Neutrophil (primary cell): Measurements from ENCODE around the gene CACTIN.

ENCODE experiments used
- H3K27ac ChIP-seq: fragments of 200-600 bp; sonication (generic); 2 replicates; pipeline ENCODE4 v1.5.1; 2016; ENCODE audit warnings: mild to moderate bottlenecking, moderate library complexity
- H3K27me3 ChIP-seq: fragments of 200-600 bp; sonication (generic); 2 replicates; pipeline ENCODE4 v1.6.0; 2016; ENCODE audit warnings: mild to moderate bottlenecking
- H3K36me3 ChIP-seq: fragments of 200-600 bp; sonication (generic); 2 replicates; pipeline ENCODE4 v1.5.1; 2017
- H3K4me1 ChIP-seq, 2 experiments: fragments of 200-600 bp in 1 of 2; sonication (generic) in 1 of 2; 1 replicate in 1 of 2; 2 replicates in 1 of 2; pipeline versions ENCODE4 v1.5.1 to v1.6.1; 2013 to 2016; ENCODE audit warnings: low read depth in 1 of 2, low read length in 1 of 2, mild to moderate bottlenecking in 1 of 2, moderate library complexity in 1 of 2; ENCODE audit not compliant: control insufficient read depth in 1 of 2, insufficient read depth in 1 of 2
- H3K4me3 ChIP-seq, 2 experiments: fragments of 200-600 bp in 1 of 2; sonication (generic) in 1 of 2; 1 replicate in 1 of 2; 2 replicates in 1 of 2; pipeline ENCODE4 v1.5.1; 2013 to 2016; ENCODE audit warnings: low read depth in 1 of 2, low read length in 1 of 2, mild to moderate bottlenecking in 1 of 2, moderate library complexity in 1 of 2
- H3K9me3 ChIP-seq: fragments of 200-600 bp; sonication (generic); 2 replicates; pipeline ENCODE4 v1.5.1; 2016
- TF ChIP-seq, protein P1 (sequence below): fragments of 200-600 bp; sonication (generic); IDR thresholded peaks from 2 replicates; pipeline ENCODE4 v1.5.1; 2016; ENCODE audit warnings: antibody characterized with exemption

The CACTIN gene

DNA sequence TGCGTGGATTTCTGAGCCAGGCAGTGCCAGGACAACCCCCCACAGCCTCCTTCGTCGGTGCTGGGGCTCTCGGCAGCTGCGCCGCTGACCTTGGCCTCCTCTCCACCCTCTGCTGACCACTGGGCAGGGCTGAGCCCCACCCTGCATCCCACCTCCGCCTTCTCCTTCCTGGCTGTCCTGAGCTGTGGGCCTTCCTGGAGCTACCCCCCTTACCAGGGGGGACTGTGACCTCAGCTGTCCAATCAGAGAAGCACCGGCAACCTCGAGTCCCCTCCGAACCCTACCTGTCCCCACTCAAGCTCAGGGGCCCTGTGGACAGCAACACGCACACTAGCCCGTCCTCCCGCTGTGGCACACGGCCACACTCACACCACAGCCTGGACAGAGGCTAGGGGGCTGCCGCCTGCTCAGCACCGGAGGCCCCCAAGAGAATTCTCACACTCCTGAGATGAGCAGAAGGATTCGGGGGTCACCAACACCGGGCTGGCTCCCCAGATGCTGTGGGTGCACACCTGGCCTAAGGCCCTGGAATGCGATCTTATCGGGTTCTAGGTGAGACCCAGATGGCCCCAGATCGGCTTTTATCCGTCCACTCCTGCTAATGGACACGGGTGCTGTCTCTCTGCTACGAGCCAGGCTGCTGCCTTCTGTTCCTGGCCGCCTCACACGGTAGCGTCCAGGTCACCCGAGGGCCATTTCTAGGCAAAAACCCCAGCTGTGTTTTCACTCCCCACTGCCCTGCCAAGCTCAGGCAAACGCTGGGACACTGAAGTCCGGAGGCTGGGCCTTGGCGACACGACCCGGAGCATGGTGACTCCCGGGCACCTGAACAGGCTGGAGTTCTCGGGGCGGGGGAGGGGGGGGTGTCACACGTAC lies 32.5 kb upstream of the CACTIN start:
- no peak overlapping the region for H3K4me3 ChIP-seq

DNA sequence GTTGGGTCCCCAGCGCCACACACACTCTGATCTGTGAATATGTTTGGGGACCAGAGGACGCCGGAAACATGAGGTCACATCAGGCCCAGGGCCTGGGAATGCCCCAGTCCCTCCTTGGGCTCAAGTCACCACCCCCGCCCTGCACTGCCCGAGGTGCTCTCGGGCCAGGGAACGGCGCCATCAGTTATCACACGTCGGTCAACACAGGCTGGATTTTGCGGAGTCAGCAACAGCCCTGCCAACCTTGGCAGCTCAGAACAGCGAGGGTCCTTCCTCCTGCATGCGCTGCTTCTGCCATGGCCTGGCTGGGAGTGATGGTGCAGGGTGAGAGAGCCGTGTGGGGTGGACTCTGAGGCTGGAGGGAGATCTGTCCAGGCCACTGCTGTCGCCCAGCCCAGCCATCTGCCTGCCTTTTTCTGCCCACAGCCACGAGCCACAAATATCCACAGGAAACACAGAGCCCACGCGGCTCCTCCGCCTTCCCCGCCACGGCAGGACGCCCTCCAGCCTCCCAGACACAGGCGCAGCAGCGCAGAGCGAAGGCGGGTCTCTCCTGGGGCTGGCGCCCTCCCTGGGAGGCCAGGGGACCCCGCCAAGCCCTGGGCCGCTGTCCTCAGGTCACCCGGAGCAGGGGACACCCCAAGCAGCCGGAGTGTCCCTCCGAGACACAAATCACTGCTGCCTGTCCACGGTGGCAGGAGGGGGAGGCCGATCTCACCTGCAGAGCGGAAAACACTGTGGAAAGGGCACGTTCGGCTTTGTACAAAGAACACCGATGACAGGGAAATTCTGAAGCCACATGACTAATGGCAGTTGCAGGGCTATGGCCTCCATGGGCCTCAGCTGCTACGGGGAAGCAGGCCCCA lies 31.6 kb upstream of the CACTIN start:
- Histone ChIP-seq H3K27me3 (no peaks in the 10 kb centered on the region), H3K9me3 (no peaks in the 10 kb centered on the region), H3K27ac (no peak overlapping the region), H3K4me1 (no peaks in the 10 kb centered on the region), H3K4me3 (no peak overlapping the region), H3K36me3 (peaks cover 88% of the 10 kb centered on the region)
- TF ChIP-seq, protein P1, sequence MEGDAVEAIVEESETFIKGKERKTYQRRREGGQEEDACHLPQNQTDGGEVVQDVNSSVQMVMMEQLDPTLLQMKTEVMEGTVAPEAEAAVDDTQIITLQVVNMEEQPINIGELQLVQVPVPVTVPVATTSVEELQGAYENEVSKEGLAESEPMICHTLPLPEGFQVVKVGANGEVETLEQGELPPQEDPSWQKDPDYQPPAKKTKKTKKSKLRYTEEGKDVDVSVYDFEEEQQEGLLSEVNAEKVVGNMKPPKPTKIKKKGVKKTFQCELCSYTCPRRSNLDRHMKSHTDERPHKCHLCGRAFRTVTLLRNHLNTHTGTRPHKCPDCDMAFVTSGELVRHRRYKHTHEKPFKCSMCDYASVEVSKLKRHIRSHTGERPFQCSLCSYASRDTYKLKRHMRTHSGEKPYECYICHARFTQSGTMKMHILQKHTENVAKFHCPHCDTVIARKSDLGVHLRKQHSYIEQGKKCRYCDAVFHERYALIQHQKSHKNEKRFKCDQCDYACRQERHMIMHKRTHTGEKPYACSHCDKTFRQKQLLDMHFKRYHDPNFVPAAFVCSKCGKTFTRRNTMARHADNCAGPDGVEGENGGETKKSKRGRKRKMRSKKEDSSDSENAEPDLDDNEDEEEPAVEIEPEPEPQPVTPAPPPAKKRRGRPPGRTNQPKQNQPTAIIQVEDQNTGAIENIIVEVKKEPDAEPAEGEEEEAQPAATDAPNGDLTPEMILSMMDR = no peak

More for the DNA sequence above, 32.5 kb upstream of the CACTIN start:
- Histone ChIP-seq H3K36me3 (peaks cover 88% of the 10 kb centered on the region), H3K4me1 (no peaks in the 10 kb centered on the region), H3K27me3 (no peaks in the 10 kb centered on the region), H3K27ac (no peak overlapping the region), H3K9me3 (no peaks in the 10 kb centered on the region)
- TF ChIP-seq, protein P1 = no peak

DNA sequence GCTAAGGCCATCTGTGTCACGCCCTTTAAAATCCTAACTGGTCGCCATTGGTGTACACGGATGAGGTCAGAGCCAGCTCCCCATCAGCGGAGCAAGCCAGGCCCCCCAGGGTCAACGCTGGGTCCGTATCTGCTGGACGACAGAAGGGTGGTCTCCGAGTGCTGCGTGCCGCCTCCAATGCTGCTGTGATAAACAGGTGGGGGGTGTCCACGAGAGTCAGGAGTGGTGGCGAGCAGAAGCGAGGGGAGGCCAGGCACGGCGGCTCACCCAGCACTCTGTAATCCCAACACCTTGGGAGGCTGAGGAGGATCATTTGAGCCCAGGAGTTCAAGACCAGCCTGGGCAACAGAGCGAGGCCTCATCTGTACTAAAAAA lies 30.8 kb upstream of the CACTIN start:
- H3K36me3 ChIP-seq = peaks cover 88% of the 10 kb centered on the region

DNA sequence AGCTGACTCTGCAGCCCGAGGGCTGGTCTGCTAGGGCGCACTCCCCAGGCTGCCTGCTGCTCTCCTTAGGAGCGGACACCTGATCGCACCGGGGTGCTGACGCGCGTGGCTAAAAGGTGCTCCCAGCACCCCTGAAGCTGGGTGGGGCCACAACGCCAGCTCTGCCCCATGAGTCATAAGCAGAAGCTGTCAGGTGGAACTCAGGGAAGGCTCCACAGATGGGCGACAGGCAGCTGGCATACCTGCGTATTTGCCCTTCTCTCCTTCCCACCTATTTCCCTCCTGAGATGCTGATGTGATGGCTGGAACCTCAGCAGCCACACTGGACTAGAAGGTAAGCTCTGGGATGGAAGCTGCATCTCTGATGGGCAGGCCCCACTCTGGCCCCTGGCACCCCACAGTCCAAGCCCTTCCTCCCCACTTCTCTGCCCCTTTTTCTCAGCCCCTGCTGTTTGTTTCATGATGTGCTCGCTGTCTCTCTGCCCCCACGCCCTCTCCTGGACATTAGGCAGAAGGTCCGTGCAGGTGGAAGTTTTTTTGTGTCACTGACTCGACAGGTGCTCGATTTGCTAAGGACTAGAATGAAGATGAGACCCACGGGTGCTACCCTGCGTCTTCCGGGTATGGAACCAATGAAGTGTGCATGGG lies 30.3 kb upstream of the CACTIN start:
- Histone ChIP-seq H3K36me3 (peaks cover 88% of the 10 kb centered on the region), H3K27me3 (no peaks in the 10 kb centered on the region), H3K9me3 (no peaks in the 10 kb centered on the region), H3K27ac (no peak overlapping the region), H3K4me1 (no peaks in the 10 kb centered on the region), H3K4me3 (no peak overlapping the region)
- TF ChIP-seq, protein P1 = no peak

More for the DNA sequence above, 30.8 kb upstream of the CACTIN start:
- Histone ChIP-seq H3K9me3 (no peaks in the 10 kb centered on the region), H3K27me3 (no peaks in the 10 kb centered on the region), H3K4me3 (no peak overlapping the region), H3K27ac (no peak overlapping the region), H3K4me1 (no peaks in the 10 kb centered on the region)
- TF ChIP-seq, protein P1 = no peak

GRCh38 chr19:3656073-3656746 lies 29.6 kb upstream of the CACTIN start:
- H3K9me3 ChIP-seq = no peaks in the 10 kb centered on the region
- peaks cover 88% of the 10 kb centered on the region for H3K36me3 ChIP-seq
- H3K27ac ChIP-seq = no peak overlapping the region
- H3K27me3 ChIP-seq = no peaks in the 10 kb centered on the region
- no peak overlapping the region for H3K4me3 ChIP-seq
- H3K4me1 ChIP-seq = no peaks in the 10 kb centered on the region
- TF ChIP-seq, protein P1 = no peak
